Activated T-helper 1 cell treated with Interleukin-2 at 50 U/mL for 16 hours (primary cell): ENCODE data around the gene PFKFB4.
"Not testable (repeated sequence)": the region's sequence is repeated elsewhere in the genome, so short reads cannot be mapped to it uniquely, and the experiment has no call there.

Experiments
- DNase-seq: peaks from one replicate; pipeline ENCODE4 v3.0.0-alpha.2; 2020; ENCODE audit warnings: low read depth

Gene PFKFB4

GRCh38 chr3:48530701-48531100, 25.9 kb downstream of the PFKFB4 start:
- DNase-seq: not testable (repeated sequence)

GRCh38 chr3:48528754-48529153, 27.8 kb downstream of the PFKFB4 start:
- DNase-seq: no peak

GRCh38 chr3:48528048-48528447, 28.6 kb downstream of the PFKFB4 start:
- no peak for DNase-seq

GRCh38 chr3:48524970-48525369, 31.6 kb downstream of the PFKFB4 start:
- DNase-seq: no peak

- no peak for DNase-seq
These were observed 35.0 kb downstream of the PFKFB4 start for GRCh38 chr3:48521635-48522034.

- DNase-seq: no peak
These were observed 37.3 kb downstream of the PFKFB4 start for GRCh38 chr3:48519277-48519643.

GRCh38 chr3:48518638-48519276, 37.8 kb downstream of the PFKFB4 start:
- no peak for DNase-seq

- no peak for DNase-seq
These were observed 38.5 kb downstream of the PFKFB4 start for GRCh38 chr3:48518069-48518468.

- DNase-seq: no peak
These were observed 40.0 kb downstream of the PFKFB4 start for GRCh38 chr3:48516571-48516970.

- no peak for DNase-seq
These were observed 42.0 kb downstream of the PFKFB4 start for GRCh38 chr3:48514431-48515227.

GRCh38 chr3:48511551-48511950, 45.1 kb downstream of the PFKFB4 start:
- no peak for DNase-seq

- DNase-seq: peak; percentile 64
These were observed 49.1 kb downstream of the PFKFB4 start for GRCh38 chr3:48507256-48508061.

GRCh38 chr3:48505968-48506504, 50.6 kb downstream of the PFKFB4 start:
- DNase-seq: no peak

GRCh38 chr3:48505146-48505545, 51.5 kb downstream of the PFKFB4 start:
- no peak for DNase-seq

- peak; percentile 40 for DNase-seq
These were observed 52.3 kb downstream of the PFKFB4 start, which contains the start of gene SHISA5 for GRCh38 chr3:48504051-48504946. TSS of gene SHISA5 (minus strand) at chr3:48504174. CDS start at chr3:48504094, 80 bp downstream.

- no peak for DNase-seq
These were observed 53.1 kb downstream of the PFKFB4 start for GRCh38 chr3:48503401-48504050.

- no peak for DNase-seq
These were observed 53.9 kb downstream of the PFKFB4 start for GRCh38 chr3:48502728-48503168.

GRCh38 chr3:48502121-48502520, 54.5 kb downstream of the PFKFB4 start:
- no peak for DNase-seq

- DNase-seq: no peak
These were observed 55.4 kb downstream of the PFKFB4 start for GRCh38 chr3:48501196-48501595.

GRCh38 chr3:48500656-48501055, 55.9 kb downstream of the PFKFB4 start:
- no peak for DNase-seq

GRCh38 chr3:48493203-48493501, 63.5 kb downstream of the PFKFB4 start:
- DNase-seq: no peak
